Measurements from ENCODE around the gene ZNF282.
A peak's percentile ranks its signal among the peaks of the same experiment; 100 is the strongest.

Gene ZNF282

DNA sequence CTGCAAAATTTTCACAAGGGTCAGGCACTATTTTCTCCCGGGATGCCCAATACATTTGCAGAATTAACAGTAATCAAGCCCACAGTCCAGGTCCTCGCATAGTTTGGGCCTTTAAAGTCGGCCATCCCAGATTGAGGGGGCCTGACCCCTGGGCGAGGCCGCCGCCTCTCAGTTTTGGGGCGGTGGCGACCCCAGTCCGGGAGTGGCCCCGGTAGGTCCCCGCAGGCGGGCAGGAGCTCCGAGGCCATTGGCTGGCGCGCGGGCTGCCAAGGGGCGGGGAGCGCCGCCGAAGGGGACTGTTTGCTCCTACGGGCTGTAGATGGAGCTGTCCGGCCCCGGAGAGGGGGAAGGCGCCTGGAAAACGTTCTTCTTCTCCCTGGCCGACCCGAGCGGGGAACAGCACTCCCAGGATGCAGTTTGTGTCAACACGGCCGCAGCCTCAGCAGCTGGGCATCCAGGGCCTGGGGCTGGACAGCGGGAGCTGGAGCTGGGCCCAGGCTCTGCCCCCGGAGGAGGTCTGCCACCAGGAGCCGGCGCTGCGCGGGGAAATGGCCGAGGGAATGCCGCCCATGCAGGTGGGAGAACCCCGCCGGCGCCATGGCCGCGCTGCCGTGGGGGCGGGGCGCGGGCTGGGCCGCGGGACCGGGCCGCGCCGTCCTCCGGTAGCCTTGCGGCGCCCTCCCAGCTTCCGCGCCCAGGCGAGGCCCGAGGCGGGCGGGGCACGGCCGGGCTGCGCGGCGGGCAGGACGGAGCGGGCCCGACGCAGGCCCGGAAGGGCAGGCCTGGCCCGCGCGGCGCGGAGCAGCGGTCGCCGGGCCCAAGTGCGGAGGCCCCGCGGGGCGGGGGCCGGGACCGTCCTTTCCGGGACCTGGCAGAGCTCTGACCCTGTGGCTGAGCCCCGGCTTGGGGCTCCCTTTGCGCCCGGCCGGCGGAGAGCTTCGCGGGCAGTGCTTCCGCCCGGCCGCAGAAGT is at the start of gene ZNF282:
ZNF282 (plus strand) TSS at position 367 of the 971 bp plus-strand sequence; CDS start at position 411, 44 bp downstream.
- Mint-ChIP-seq H3K36me3 (ENCODE audit: low read depth) (peaks cover 31% of the 10 kb centered on the region), H3K27ac (peak within 1 kb of the TSS; percentile 91), H3K9me3 (no peaks in the 10 kb centered on the region), H3K4me1 (ENCODE audit: low read depth) (peaks cover 46% of the 10 kb centered on the region), H3K27me3 (ENCODE audit: low read depth) (peaks cover 2% of the 10 kb centered on the region), H3K4me3 (peak within 1 kb of the TSS; percentile 94)
- DNase-seq (ENCODE audit: low spot score): peak; percentile 85

DNA sequence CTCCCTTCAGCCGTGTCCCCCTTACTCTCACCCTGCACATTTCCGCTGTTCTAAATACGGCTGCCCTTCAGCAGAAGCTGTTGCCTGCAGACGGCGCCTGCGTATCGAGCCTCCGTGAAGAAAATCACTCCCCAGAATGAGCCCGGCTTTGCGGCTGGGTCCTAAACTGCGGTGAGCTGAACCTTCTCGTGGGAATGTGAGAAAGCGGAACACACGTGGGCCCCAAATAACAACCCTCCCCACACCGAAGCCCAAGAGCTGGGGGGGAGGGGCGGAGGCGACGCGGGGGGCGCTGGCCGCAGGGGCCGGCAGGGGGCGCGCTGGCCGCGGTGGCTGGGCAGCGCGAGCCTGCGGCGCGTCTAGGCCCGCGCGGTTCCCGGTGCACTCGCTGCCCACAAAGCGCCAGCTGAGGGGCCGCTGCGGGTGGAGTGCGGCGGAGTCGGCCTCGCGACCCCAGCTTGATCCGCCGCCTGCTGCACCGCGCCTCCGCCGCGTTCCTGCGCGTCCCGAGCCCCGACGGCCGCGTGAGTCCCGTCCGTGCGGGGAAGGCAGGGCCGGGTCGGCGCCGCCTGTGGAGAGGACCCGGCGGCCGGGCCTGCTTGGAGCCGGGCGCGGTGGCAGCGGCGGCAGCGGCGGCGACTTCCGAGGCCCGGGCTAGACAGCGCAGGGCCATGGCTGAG is 48.1 kb upstream of the ZNF282 start, which contains the start of gene ZNF398:
ZNF398 (plus strand) TSS at position 382 of the 680 bp plus-strand sequence; CDS start at position 672, 290 bp downstream.
- Mint-ChIP-seq H3K27ac (peak within 1 kb of the TSS; percentile 95), H3K4me3 (peak within 1 kb of the TSS; percentile 90), H3K9me3 (no peaks in the 10 kb centered on the region), H3K36me3 (ENCODE audit: low read depth) (peaks cover 6% of the 10 kb centered on the region), H3K4me1 (ENCODE audit: low read depth) (peaks cover 24% of the 10 kb centered on the region), H3K27me3 (ENCODE audit: low read depth) (no peaks in the 10 kb centered on the region)
- peak; percentile 79 for DNase-seq (ENCODE audit: low spot score)

GRCh38 chr7:149147752-149148653 is 47.3 kb upstream of the ZNF282 start:
- peak overlapping the region; percentile 69 for H3K27ac Mint-ChIP-seq
- peaks cover 4% of the 10 kb centered on the region for H3K36me3 Mint-ChIP-seq (ENCODE audit: low read depth)
- H3K27me3 Mint-ChIP-seq (ENCODE audit: low read depth): no peaks in the 10 kb centered on the region
- DNase-seq (ENCODE audit: low spot score): peak; percentile 62
- H3K4me1 Mint-ChIP-seq (ENCODE audit: low read depth): peaks cover 24% of the 10 kb centered on the region
- H3K9me3 Mint-ChIP-seq: no peaks in the 10 kb centered on the region
- H3K4me3 Mint-ChIP-seq: peak overlapping the region; percentile 85

DNA sequence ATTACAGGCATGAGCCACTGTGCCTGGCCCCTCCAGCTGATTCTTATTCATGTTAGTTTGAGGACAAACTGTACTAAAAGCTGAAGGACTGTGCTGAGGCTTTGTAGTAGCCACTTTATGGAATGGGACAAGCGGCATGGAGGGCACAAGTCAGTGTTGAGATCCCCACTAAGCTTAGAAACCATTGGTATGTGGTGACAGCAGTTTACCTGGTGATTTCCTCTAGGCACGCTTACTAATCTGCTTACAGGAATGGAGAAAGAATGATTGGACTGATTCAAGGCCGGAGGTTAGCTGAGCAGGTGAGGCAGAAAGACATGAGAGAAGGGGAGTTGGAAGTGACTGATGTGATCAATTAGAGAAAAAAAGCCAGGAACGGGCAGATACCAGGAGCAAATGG is 44.4 kb upstream of the ZNF282 start:
- peaks cover 3% of the 10 kb centered on the region for H3K9me3 Mint-ChIP-seq
- H3K4me3 Mint-ChIP-seq: no peak overlapping the region
- H3K27ac Mint-ChIP-seq: no peak overlapping the region
- H3K36me3 Mint-ChIP-seq (ENCODE audit: low read depth): peaks cover 23% of the 10 kb centered on the region
- no peak for DNase-seq (ENCODE audit: low spot score)
- peaks cover 16% of the 10 kb centered on the region for H3K4me1 Mint-ChIP-seq (ENCODE audit: low read depth)
- no peaks in the 10 kb centered on the region for H3K27me3 Mint-ChIP-seq (ENCODE audit: low read depth)

DNA sequence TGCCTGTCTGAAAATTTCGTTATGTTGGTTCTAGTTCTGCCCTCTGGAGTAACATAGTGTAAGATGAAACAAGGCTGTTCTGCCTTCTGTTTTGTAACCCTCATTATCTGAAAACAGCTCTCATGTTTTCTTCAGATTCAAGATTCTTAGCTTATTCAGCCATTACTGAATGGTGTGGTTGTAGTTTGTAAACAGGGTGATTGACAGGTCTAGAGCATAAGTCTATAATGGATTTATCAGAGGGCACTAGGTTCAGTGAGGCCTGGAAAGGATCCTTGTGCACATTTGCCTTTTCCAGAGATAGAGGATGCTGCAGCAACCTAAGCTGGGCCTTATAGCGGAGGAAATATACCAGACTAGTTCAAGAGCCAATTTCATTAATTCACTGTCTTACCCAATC is 42.0 kb upstream of the ZNF282 start:
- H3K36me3 Mint-ChIP-seq (ENCODE audit: low read depth): peaks cover 35% of the 10 kb centered on the region
- DNase-seq (ENCODE audit: low spot score): no peak
- H3K4me1 Mint-ChIP-seq (ENCODE audit: low read depth): peaks cover 14% of the 10 kb centered on the region
- peaks cover 3% of the 10 kb centered on the region for H3K9me3 Mint-ChIP-seq
- H3K27ac Mint-ChIP-seq: no peak overlapping the region
- H3K4me3 Mint-ChIP-seq: no peak overlapping the region
- no peaks in the 10 kb centered on the region for H3K27me3 Mint-ChIP-seq (ENCODE audit: low read depth)

DNA sequence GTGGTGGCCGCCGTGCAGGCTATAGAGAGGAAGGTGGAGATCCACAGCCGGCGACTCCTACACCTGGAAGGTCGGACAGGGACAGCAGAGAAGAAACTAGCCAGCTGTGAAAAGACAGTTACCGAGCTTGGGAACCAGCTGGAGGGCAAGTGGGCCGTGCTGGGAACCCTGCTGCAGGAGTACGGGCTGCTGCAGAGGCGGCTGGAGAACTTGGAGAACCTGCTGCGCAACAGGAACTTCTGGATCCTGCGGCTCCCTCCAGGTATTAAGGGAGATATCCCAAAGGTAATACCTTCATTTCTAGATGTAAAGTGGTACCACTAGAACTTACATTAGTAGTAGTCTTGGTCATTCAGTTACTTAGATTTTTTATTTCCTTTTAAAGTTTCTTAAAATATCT is 41.3 kb upstream of the ZNF282 start:
- Mint-ChIP-seq H3K9me3 (peaks cover 3% of the 10 kb centered on the region), H3K27ac (no peak overlapping the region), H3K4me3 (no peak overlapping the region), H3K36me3 (ENCODE audit: low read depth) (peaks cover 35% of the 10 kb centered on the region), H3K4me1 (ENCODE audit: low read depth) (peaks cover 8% of the 10 kb centered on the region), H3K27me3 (ENCODE audit: low read depth) (no peaks in the 10 kb centered on the region)
- no peak for DNase-seq (ENCODE audit: low spot score)

- Mint-ChIP-seq H3K27ac (no peak overlapping the region), H3K36me3 (ENCODE audit: low read depth) (peaks cover 39% of the 10 kb centered on the region), H3K9me3 (peaks cover 3% of the 10 kb centered on the region)
Measured at GRCh38 chr7:149156898-149157297, 38.4 kb upstream of the ZNF282 start.

GRCh38 chr7:149161241-149161848 is 34.0 kb upstream of the ZNF282 start:
- H3K27me3 Mint-ChIP-seq (ENCODE audit: low read depth): no peaks in the 10 kb centered on the region
- no peak for DNase-seq (ENCODE audit: low spot score)
- H3K9me3 Mint-ChIP-seq: no peaks in the 10 kb centered on the region
- peak overlapping the region; percentile 41 for H3K27ac Mint-ChIP-seq
- H3K4me1 Mint-ChIP-seq (ENCODE audit: low read depth): peaks cover 8% of the 10 kb centered on the region
- peaks cover 32% of the 10 kb centered on the region for H3K36me3 Mint-ChIP-seq (ENCODE audit: low read depth)
- H3K4me3 Mint-ChIP-seq: no peak overlapping the region

More at GRCh38 chr7:149156898-149157297, 38.4 kb upstream of the ZNF282 start:
- Mint-ChIP-seq H3K4me3 (no peak overlapping the region), H3K27me3 (ENCODE audit: low read depth) (no peaks in the 10 kb centered on the region), H3K4me1 (ENCODE audit: low read depth) (peaks cover 5% of the 10 kb centered on the region)
- DNase-seq (ENCODE audit: low spot score): no peak

DNA sequence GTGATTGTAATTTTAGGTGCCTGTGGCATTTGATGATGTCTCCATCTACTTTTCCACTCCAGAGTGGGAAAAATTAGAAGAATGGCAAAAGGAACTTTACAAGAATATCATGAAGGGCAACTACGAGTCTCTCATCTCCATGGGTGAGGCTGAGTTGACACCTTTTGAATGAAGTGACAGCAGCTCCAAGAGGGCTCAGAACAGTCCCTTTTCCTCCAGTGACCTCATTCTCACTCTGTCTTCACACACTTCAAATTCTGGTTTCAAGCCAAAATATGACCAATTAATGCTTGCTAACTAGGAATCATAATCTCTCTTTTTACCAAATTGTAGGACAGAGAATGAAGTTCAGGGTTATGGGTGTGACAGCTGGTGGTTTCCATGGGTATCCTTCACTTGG is 29.2 kb upstream of the ZNF282 start:
- no peak overlapping the region for H3K4me3 Mint-ChIP-seq
- H3K4me1 Mint-ChIP-seq (ENCODE audit: low read depth): peaks cover 6% of the 10 kb centered on the region
- no peaks in the 10 kb centered on the region for H3K27me3 Mint-ChIP-seq (ENCODE audit: low read depth)
- peaks cover 42% of the 10 kb centered on the region for H3K36me3 Mint-ChIP-seq (ENCODE audit: low read depth)
- no peak overlapping the region for H3K27ac Mint-ChIP-seq
- DNase-seq (ENCODE audit: low spot score): no peak
- H3K9me3 Mint-ChIP-seq: no peaks in the 10 kb centered on the region

DNA sequence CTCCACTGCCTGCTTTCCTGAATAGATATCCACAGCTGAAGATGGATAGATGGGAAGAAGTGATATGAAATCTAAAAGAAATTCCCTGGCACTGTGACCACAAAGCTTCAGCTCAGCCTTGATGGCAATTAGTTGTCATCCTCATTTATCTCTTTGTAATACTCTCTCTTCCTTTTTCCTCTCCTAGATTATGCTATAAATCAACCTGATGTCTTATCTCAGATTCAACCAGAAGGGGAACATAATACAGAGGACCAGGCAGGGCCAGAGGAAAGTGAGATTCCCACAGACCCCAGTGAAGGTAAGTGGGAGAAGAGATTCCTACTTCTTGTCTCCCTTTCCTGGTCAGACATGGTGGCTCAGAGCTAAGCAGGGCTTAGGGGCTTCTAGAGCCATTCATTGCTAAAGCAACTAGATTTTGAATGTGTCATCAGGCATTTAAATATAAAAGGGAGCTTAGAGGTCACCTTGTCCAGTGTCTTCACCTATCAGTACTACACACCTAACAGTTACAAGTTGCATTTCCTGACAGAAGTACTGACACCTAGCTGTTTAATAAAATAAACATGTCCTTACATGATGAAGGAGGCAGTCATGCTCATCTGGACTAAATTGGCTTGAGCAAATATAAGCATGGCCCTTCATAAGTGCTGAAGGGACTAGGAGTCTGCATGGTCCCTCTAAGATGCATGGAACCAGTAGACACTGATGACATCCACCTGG is 28.6 kb upstream of the ZNF282 start:
- Mint-ChIP-seq H3K4me1 (ENCODE audit: low read depth) (peaks cover 3% of the 10 kb centered on the region), H3K4me3 (no peak overlapping the region), H3K27me3 (ENCODE audit: low read depth) (no peaks in the 10 kb centered on the region), H3K27ac (no peak overlapping the region), H3K36me3 (ENCODE audit: low read depth) (peaks cover 38% of the 10 kb centered on the region), H3K9me3 (no peaks in the 10 kb centered on the region)
- no peak for DNase-seq (ENCODE audit: low spot score)

GRCh38 chr7:149171892-149172533 is 23.3 kb upstream of the ZNF282 start:
- Mint-ChIP-seq H3K36me3 (ENCODE audit: low read depth) (peaks cover 31% of the 10 kb centered on the region), H3K9me3 (no peaks in the 10 kb centered on the region), H3K27ac (no peak overlapping the region), H3K27me3 (ENCODE audit: low read depth) (no peaks in the 10 kb centered on the region), H3K4me1 (ENCODE audit: low read depth) (no peaks in the 10 kb centered on the region), H3K4me3 (no peak overlapping the region)
- DNase-seq (ENCODE audit: low spot score): no peak

- H3K27ac Mint-ChIP-seq: no peak overlapping the region
- DNase-seq (ENCODE audit: low spot score): no peak
- H3K4me3 Mint-ChIP-seq: no peak overlapping the region
- no peaks in the 10 kb centered on the region for H3K27me3 Mint-ChIP-seq (ENCODE audit: low read depth)
- no peaks in the 10 kb centered on the region for H3K4me1 Mint-ChIP-seq (ENCODE audit: low read depth)
- no peaks in the 10 kb centered on the region for H3K9me3 Mint-ChIP-seq
- peaks cover 33% of the 10 kb centered on the region for H3K36me3 Mint-ChIP-seq (ENCODE audit: low read depth)
Measured at GRCh38 chr7:149172534-149172920, 22.8 kb upstream of the ZNF282 start.
